HTERT RPE-1 (cell line): Measurements from ENCODE around the gene FKBP1A.

ENCODE experiments used
- in situ Hi-C: fragments of 300-500 bp; cut with MboI; formaldehyde crosslinking; loops from 4 replicates; pipeline ENCODE4 v1.14.3; 2020; ENCODE audit warnings: low sequenced_read_pairs

FKBP1A gene

GRCh38 chr20:1322511-1323245 is 70.2 kb downstream of the FKBP1A start:
- in situ Hi-C loops = no loop called here

GRCh38 chr20:1321654-1321939 is 71.3 kb downstream of the FKBP1A start:
- in situ Hi-C loops = no loop called here

GRCh38 chr20:1320902-1321653 is 71.8 kb downstream of the FKBP1A start:
- in situ Hi-C loops = no loop called here

- in situ Hi-C loops = no loop called here
Measured at GRCh38 chr20:1320016-1320415, 72.8 kb downstream of the FKBP1A start.

GRCh38 chr20:1319462-1319861 is 73.4 kb downstream of the FKBP1A start:
- in situ Hi-C loops = no loop called here

GRCh38 chr20:1319051-1319450 is 73.8 kb downstream of the FKBP1A start:
- in situ Hi-C loops = no loop called here
